K562 (cell line): ENCODE data around the gene EFHC1.

ENCODE experiments used
- NFYB ChIP-seq: IDR thresholded peaks from 2 replicates; pipeline ENCODE4 v1.6.1; 2011; ENCODE audit warnings: mild to moderate bottlenecking, moderate library complexity; ENCODE audit not compliant: insufficient read length; ENCODE audit errors: extremely low read depth
- RFX7 ChIP-seq: fragments of 250-450 bp; sonication (Bioruptor Pico); IDR thresholded peaks from 2 replicates; pipeline ENCODE4 v1.5.1; 2021; ENCODE audit warnings: mild to moderate bottlenecking
- TF ChIP-seq, protein P1 (sequence below): sonication (generic); formaldehyde crosslinking; IDR thresholded peaks from 2 replicates; pipeline ENCODE4 v1.8.0; 2023; ENCODE audit warnings: mild to moderate bottlenecking, missing genetic modification reagents

DNA sequence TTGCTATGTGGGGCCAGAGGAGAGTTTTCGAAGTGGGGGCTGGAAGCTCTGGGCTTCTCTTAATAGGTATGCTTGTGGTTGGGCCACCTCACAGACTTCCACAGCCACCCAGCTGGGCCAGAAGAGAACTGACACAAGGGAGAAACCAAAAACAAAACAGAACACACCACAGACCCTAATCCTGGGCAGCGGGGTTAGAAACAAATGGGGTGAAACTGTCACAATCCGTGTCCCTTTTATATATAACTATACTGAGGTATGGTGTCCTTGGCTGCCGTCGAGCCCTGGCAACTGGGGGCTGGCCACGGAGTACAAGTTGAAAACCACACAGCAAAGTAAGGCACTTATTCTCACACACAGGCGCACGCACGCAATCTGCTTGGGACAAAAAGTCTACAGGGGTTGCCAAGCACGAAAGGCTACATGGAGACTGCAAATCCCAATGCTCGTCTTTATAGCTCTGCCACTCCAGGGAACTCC is 78.4 kb downstream of the EFHC1 start:
- no peak for TF ChIP-seq RFX7 (CRISPR knock-in tag)
- TF ChIP-seq, protein P1, sequence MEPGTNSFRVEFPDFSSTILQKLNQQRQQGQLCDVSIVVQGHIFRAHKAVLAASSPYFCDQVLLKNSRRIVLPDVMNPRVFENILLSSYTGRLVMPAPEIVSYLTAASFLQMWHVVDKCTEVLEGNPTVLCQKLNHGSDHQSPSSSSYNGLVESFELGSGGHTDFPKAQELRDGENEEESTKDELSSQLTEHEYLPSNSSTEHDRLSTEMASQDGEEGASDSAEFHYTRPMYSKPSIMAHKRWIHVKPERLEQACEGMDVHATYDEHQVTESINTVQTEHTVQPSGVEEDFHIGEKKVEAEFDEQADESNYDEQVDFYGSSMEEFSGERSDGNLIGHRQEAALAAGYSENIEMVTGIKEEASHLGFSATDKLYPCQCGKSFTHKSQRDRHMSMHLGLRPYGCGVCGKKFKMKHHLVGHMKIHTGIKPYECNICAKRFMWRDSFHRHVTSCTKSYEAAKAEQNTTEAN: no peak
- no peak for TF ChIP-seq NFYB
